ENCODE results near the gene KCNQ5.
"Not testable (repeated sequence)": the region's sequence is repeated elsewhere in the genome, so short reads cannot be mapped to it uniquely, and the experiment has no call there.

Gene KCNQ5

DNA sequence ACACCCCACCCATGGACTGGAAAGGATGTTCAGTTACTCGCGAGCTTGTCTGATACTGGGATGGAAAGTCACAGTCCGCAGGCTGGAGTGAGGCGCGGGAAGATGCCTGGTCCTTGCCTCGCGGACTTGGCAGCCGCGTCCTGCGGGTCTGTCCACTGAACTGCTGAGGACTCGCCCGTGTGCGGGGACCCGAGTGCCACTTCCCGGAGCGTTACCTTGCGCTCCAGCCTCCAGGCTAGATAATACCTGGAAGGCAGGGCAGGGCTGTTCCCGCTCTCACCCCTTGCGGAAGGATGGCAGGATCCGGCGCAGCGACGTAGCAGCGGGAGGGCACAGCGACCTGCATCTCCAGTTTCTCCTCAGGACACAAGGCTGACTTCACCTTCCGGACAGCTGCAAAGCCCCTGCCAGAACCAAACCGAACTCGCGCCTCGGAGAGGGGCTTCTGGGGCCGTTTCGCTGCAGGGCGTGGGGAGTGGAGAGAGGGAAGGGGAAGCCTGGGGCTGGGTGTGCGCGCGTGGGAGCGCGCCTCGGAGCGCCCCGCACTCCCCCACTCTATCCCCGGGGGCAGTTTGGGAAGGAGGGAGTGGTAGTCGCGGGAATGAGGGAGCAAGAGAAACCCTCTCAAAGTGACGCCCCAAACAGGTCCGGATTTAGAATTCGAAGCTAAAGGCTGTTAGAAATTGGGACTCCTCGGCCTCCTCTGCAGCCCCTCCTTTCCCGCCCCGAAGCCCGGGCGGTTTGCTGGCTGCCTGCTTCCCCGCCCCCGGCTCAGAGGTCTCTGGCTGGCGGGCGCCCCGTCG lies at the start of gene KCNQ5:
TSS of gene KCNQ5 (plus strand) at position 774 of the 803 bp plus-strand sequence.
- H3K4me3 ChIP-seq (ENCODE audit: control insufficient read depth, low read depth, low read length) = peak within 1 kb of the TSS; percentile 82
- DNase-seq (ENCODE audit: low read depth) = no peak
- TF ChIP-seq CTCF (IDR thresholded peaks at IDR 0.05; ENCODE audit: control insufficient read depth, insufficient read depth, low read depth, low read length, missing control alignments) = no peak

- H3K4me3 ChIP-seq (ENCODE audit: control insufficient read depth, low read depth, low read length) = no peak overlapping the region
- DNase-seq (ENCODE audit: low read depth) = no peak
- TF ChIP-seq CTCF (IDR thresholded peaks at IDR 0.05; ENCODE audit: control insufficient read depth, insufficient read depth, low read depth, low read length, missing control alignments) = no peak
These were observed 42.0 kb upstream of the KCNQ5 start for GRCh38 chr6:72579865-72580264.

GRCh38 chr6:72580281-72580940 lies 41.5 kb upstream of the KCNQ5 start:
- peak; percentile 81 for TF ChIP-seq CTCF (IDR thresholded peaks at IDR 0.05; ENCODE audit: control insufficient read depth, insufficient read depth, low read depth, low read length, missing control alignments)
- H3K4me3 ChIP-seq (ENCODE audit: control insufficient read depth, low read depth, low read length) = no peak overlapping the region
- peak; percentile 84 for DNase-seq (ENCODE audit: low read depth)

- not testable (repeated sequence) for H3K4me3 ChIP-seq (ENCODE audit: control insufficient read depth, low read depth, low read length); DNase-seq (ENCODE audit: low read depth)
These were observed 40.9 kb upstream of the KCNQ5 start for GRCh38 chr6:72580950-72581349.

GRCh38 chr6:72588155-72588554 lies 33.7 kb upstream of the KCNQ5 start:
- no peak for TF ChIP-seq CTCF (IDR thresholded peaks at IDR 0.05; ENCODE audit: control insufficient read depth, insufficient read depth, low read depth, low read length, missing control alignments)

DNA sequence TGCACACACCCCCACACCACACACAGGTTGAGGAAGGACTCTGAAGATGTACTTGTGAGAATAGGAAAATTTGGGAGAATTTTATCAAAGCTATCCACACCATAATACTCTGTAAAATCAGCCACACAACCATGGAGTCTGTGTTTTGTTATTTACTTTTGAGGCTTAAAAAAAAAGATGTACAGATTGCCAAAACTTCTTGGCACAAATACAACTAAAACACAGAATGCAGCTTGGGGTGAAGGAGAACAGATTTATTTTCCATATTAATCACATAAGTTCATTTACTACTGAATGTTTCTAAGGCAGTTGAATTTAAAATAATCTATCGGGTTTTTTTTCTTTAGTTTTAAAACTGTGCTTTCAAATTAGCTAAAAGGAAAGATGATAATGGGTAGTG lies 32.8 kb upstream of the KCNQ5 start:
- no peak for TF ChIP-seq CTCF (IDR thresholded peaks at IDR 0.05; ENCODE audit: control insufficient read depth, insufficient read depth, low read depth, low read length, missing control alignments)
- H3K4me3 ChIP-seq (ENCODE audit: control insufficient read depth, low read depth, low read length) = no peak overlapping the region
- DNase-seq (ENCODE audit: low read depth) = no peak

More at GRCh38 chr6:72588155-72588554, 33.7 kb upstream of the KCNQ5 start:
- no peak overlapping the region for H3K4me3 ChIP-seq (ENCODE audit: control insufficient read depth, low read depth, low read length)
- DNase-seq (ENCODE audit: low read depth) = no peak

DNA sequence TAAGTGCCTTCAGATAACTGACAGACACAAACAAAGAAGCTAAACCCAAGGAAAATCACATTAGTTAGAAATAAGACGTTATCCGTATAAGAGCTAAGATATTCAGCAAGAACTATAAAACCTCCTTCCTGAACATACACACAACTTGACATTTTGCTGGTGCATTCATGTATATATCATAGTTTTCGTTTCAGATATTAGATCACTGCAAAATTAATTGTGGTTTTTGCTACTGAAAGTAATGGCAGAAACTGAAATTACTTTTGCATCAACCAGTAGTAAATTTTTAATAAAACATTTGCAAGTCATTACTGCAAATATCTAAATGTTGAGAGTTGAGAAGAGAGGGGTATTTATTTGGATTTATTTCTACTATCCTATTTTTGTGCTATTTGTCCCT lies 26.1 kb upstream of the KCNQ5 start:
- no peak for TF ChIP-seq CTCF (IDR thresholded peaks at IDR 0.05; ENCODE audit: control insufficient read depth, insufficient read depth, low read depth, low read length, missing control alignments)
- no peak for DNase-seq (ENCODE audit: low read depth)
- no peak overlapping the region for H3K4me3 ChIP-seq (ENCODE audit: control insufficient read depth, low read depth, low read length)
